Measurements from ENCODE around the gene ZNF791. TPM values are rescaled to one million over a fixed set of nuclear protein-coding genes. Genes with fewer than 3 reads are reported as not detected.

The ZNF791 gene
- total RNA-seq, 2 donors from 2014 or later: 18.3 to 20.4 TPM

GRCh38 chr19:12629215-12629614 is 18.5 kb downstream of the ZNF791 start:
- Histone ChIP-seq H3K27ac (no peak overlapping the region), H3K36me3 (peaks cover 25 to 28% of the 10 kb centered on the region in 2 donors)

GRCh38 chr19:12636631-12637030 is 25.9 kb downstream of the ZNF791 start:
- intact Hi-C loops (cut with DNase I): no loop called here
- Histone ChIP-seq H3K27me3 (replicated peaks; ENCODE audit: insufficient read depth) (no peaks in the 10 kb centered on the region), H3K9me3 (no peaks in the 10 kb centered on the region), H3K4me1 (replicated peaks) (no peaks in the 10 kb centered on the region), H3K36me3 (no peaks in the 10 kb centered on the region), H3K27ac (no peak overlapping the region), H3K4me3 (no peak overlapping the region)
- no peak for TF ChIP-seq CTCF (IDR thresholded peaks at IDR 0.05)
- no peak for TF ChIP-seq POLR2AphosphoS5 (IDR thresholded peaks at IDR 0.05)
- TF ChIP-seq POLR2A (IDR thresholded peaks at IDR 0.05): no peak
- 85% methylated on average over 13 of the region's 13 CpGs for WGBS
- DNase-seq (ENCODE audit: low spot score): no peak

More at GRCh38 chr19:12629215-12629614, 18.5 kb downstream of the ZNF791 start:
- intact Hi-C loops (cut with DNase I): no loop called here
- DNase-seq (ENCODE audit: low spot score): no peak
- Histone ChIP-seq H3K9me3 (no peaks in the 10 kb centered on the region), H3K4me3 (no peak overlapping the region), H3K4me1 (replicated peaks) (no peaks in the 10 kb centered on the region), H3K27me3 (replicated peaks; ENCODE audit: insufficient read depth) (no peaks in the 10 kb centered on the region)
- WGBS: 97% methylated on average over 7 of the region's 7 CpGs
- TF ChIP-seq POLR2AphosphoS5 (IDR thresholded peaks at IDR 0.05): no peak
- TF ChIP-seq CTCF (IDR thresholded peaks at IDR 0.05): no peak
- no peak for TF ChIP-seq POLR2A (IDR thresholded peaks at IDR 0.05)

GRCh38 chr19:12638611-12639182 is 28.0 kb downstream of the ZNF791 start:
- TF ChIP-seq POLR2A (IDR thresholded peaks at IDR 0.05) (no peak), CTCF (IDR thresholded peaks at IDR 0.05) (no peak), POLR2AphosphoS5 (IDR thresholded peaks at IDR 0.05) (no peak)
- 97% methylated on average over 22 of the region's 22 CpGs for WGBS
- DNase-seq (ENCODE audit: low spot score): no peak
- Histone ChIP-seq H3K4me3 (no peak overlapping the region), H3K27me3 (replicated peaks; ENCODE audit: insufficient read depth) (no peaks in the 10 kb centered on the region), H3K9me3 (no peaks in the 10 kb centered on the region), H3K36me3 (no peaks in the 10 kb centered on the region), H3K4me1 (replicated peaks) (no peaks in the 10 kb centered on the region), H3K27ac (no peak overlapping the region)
- intact Hi-C loops (cut with DNase I): no loop called here

GRCh38 chr19:12639901-12640613 is 29.3 kb downstream of the ZNF791 start:
- intact Hi-C loops (cut with DNase I): no loop called here
- Histone ChIP-seq H3K27me3 (replicated peaks; ENCODE audit: insufficient read depth) (no peaks in the 10 kb centered on the region), H3K4me1 (replicated peaks) (no peaks in the 10 kb centered on the region), H3K4me3 (peak overlapping the region in 1 of 2 donors; percentile 17), H3K27ac (no peak overlapping the region), H3K36me3 (no peaks in the 10 kb centered on the region), H3K9me3 (no peaks in the 10 kb centered on the region)
- WGBS: 12% methylated on average over 33 of the region's 39 CpGs
- peak; percentile 63 for DNase-seq (ENCODE audit: low spot score)
- TF ChIP-seq POLR2AphosphoS5 (IDR thresholded peaks at IDR 0.05) (peak; percentile 22), CTCF (IDR thresholded peaks at IDR 0.05) (peak; percentile 20 to 74 (median 42)), POLR2A (IDR thresholded peaks at IDR 0.05) (no peak)

GRCh38 chr19:12641456-12641855 is 30.7 kb downstream of the ZNF791 start:
- intact Hi-C loops (cut with DNase I): no loop called here
- WGBS: 61% methylated on average over 13 of the region's 13 CpGs

More at GRCh38 chr19:12641456-12641855, 30.7 kb downstream of the ZNF791 start:
- Histone ChIP-seq H3K4me3 (no peak overlapping the region), H3K9me3 (no peaks in the 10 kb centered on the region), H3K27me3 (replicated peaks; ENCODE audit: insufficient read depth) (no peaks in the 10 kb centered on the region), H3K36me3 (no peaks in the 10 kb centered on the region), H3K27ac (no peak overlapping the region), H3K4me1 (replicated peaks) (no peaks in the 10 kb centered on the region)
- no peak for DNase-seq (ENCODE audit: low spot score)
- TF ChIP-seq CTCF (IDR thresholded peaks at IDR 0.05) (no peak), POLR2AphosphoS5 (IDR thresholded peaks at IDR 0.05) (no peak), POLR2A (IDR thresholded peaks at IDR 0.05) (no peak)
